GM06990 (cell line): Measurements from ENCODE around the gene FTSJ1.
A peak's percentile ranks its signal among the peaks of the same experiment; 100 is the strongest.

Source experiments
- DNase-seq: peaks from one replicate; pipeline ENCODE4 v3.0.0-alpha.2; 2011; ENCODE audit not compliant: insufficient read length; ENCODE audit errors: extremely low read depth
- H3K27me3 ChIP-seq: replicated peaks from 2 replicates; pipeline ENCODE4 v1.6.0; 2011; ENCODE audit warnings: low read length; ENCODE audit not compliant: control insufficient read depth, insufficient read depth
- H3K36me3 ChIP-seq: 2 replicates; pipeline ENCODE4 v1.5.1; 2011; ENCODE audit warnings: low read length; ENCODE audit not compliant: control insufficient read depth, insufficient read depth
- H3K4me3 ChIP-seq: replicated peaks from 2 replicates; pipeline ENCODE4 v1.5.1; 2011; ENCODE audit warnings: low read depth, mild to moderate bottlenecking, control low read depth, low read length
- TF ChIP-seq, protein P1 (sequence below): IDR thresholded peaks from 2 replicates; pipeline ENCODE4 v1.5.1; 2011; ENCODE audit warnings: low read length, control low read depth, mild to moderate bottlenecking, inconsistent platforms; ENCODE audit not compliant: insufficient read depth, poor library complexity, severe bottlenecking

Gene FTSJ1

GRCh38 chrX:48465336-48465933 is 10.6 kb upstream of the FTSJ1 start:
- TF ChIP-seq, protein P1, sequence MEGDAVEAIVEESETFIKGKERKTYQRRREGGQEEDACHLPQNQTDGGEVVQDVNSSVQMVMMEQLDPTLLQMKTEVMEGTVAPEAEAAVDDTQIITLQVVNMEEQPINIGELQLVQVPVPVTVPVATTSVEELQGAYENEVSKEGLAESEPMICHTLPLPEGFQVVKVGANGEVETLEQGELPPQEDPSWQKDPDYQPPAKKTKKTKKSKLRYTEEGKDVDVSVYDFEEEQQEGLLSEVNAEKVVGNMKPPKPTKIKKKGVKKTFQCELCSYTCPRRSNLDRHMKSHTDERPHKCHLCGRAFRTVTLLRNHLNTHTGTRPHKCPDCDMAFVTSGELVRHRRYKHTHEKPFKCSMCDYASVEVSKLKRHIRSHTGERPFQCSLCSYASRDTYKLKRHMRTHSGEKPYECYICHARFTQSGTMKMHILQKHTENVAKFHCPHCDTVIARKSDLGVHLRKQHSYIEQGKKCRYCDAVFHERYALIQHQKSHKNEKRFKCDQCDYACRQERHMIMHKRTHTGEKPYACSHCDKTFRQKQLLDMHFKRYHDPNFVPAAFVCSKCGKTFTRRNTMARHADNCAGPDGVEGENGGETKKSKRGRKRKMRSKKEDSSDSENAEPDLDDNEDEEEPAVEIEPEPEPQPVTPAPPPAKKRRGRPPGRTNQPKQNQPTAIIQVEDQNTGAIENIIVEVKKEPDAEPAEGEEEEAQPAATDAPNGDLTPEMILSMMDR: no peak
- Histone ChIP-seq H3K27me3 (no peaks in the 10 kb centered on the region), H3K4me3 (no peak overlapping the region), H3K36me3 (peaks cover 2% of the 10 kb centered on the region)
- DNase-seq: no peak

- H3K27me3 ChIP-seq: no peaks in the 10 kb centered on the region
Observed at GRCh38 chrX:48466696-48467095, 9.3 kb upstream of the FTSJ1 start.

DNA sequence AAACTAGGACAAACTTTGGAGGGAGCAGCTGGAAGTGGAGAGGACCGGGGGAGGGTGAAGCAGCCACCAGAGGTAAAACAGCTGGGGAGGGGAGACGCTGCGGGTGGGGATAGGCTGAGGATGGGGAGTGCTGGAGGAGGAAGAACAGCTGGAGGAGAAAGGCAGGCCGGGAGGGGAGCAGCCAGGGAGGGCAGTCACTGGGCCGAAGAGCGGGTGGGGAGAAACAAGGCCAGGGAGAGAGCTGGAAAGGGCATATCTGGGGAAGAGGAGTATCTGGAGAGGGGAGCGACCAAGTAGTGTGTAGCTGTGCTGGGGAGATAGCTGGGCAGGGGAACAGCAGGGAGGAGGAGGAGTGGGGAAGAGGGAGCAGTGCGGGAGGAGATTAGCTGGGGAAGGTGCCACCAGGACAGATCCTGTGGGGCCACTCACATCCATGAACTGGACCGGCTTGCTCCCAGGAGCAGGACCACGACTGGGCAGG is 8.7 kb upstream of the FTSJ1 start:
- peaks cover 2% of the 10 kb centered on the region for H3K36me3 ChIP-seq
- no peaks in the 10 kb centered on the region for H3K27me3 ChIP-seq
- H3K4me3 ChIP-seq: peak overlapping the region; percentile 75
- TF ChIP-seq, protein P1: no peak
- DNase-seq: no peak

More at GRCh38 chrX:48466696-48467095, 9.3 kb upstream of the FTSJ1 start:
- Histone ChIP-seq H3K36me3 (peaks cover 2% of the 10 kb centered on the region), H3K4me3 (no peak overlapping the region; the same call in 1 of the 2 replicates)
- TF ChIP-seq, protein P1: peak; percentile 35
- DNase-seq: no peak

GRCh38 chrX:48468247-48468671 is 7.7 kb upstream of the FTSJ1 start:
- Histone ChIP-seq H3K27me3 (no peaks in the 10 kb centered on the region), H3K36me3 (peaks cover 2% of the 10 kb centered on the region; the same call in 1 of the 2 replicates), H3K4me3 (peak overlapping the region; percentile 75)
- TF ChIP-seq, protein P1: no peak
- DNase-seq: peak; percentile 56

GRCh38 chrX:48468693-48469691 is 7.0 kb upstream of the FTSJ1 start:
- DNase-seq: peak; percentile 25
- H3K4me3 ChIP-seq: peak overlapping the region; percentile 75

More at GRCh38 chrX:48468693-48469691, 7.0 kb upstream of the FTSJ1 start:
- TF ChIP-seq, protein P1: peak; percentile 50
- H3K27me3 ChIP-seq: no peaks in the 10 kb centered on the region
- peaks cover 2% of the 10 kb centered on the region; the same call in 1 of the 2 replicates for H3K36me3 ChIP-seq
